Left lung (tissue), 10 donors: ENCODE measurements around the gene ZNF75A. TPM values are rescaled to one million over a fixed set of nuclear protein-coding genes. Genes with fewer than 3 reads are reported as not detected.

Experiments used
- ATAC-seq: fragments of 200-7000 bp; cut with Tn5 transposase; one replicate; pipeline ENCODE4 v1.9.1; 2020; ENCODE audit warnings: moderate library complexity
- DNase-seq, 4 donors: peaks; one replicate each; pipeline ENCODE4 v3.0.0-alpha.2; 2013 to 2020
- H3K27ac ChIP-seq, 2 donors: fragments of 200-600 bp; sonication (generic) in 1 of 2; one replicate each; pipeline versions ENCODE4 v1.5.0 to v1.8.0; 2020 to 2021
- H3K27me3 ChIP-seq, 2 donors: fragments of 200-600 bp; sonication (generic) in 1 of 2; one replicate each; pipeline versions ENCODE4 v1.5.0 to v1.8.0; 2020 to 2021
- H3K36me3 ChIP-seq, 2 donors: fragments of 200-600 bp; sonication (generic) in 1 of 2; one replicate each; pipeline versions ENCODE4 v1.5.0 to v1.8.0; 2020 to 2021
- H3K4me1 ChIP-seq, 2 donors: fragments of 200-600 bp; one replicate each; pipeline ENCODE4 v1.8.0; 2021
- H3K4me3 ChIP-seq, 2 donors: fragments of 200-600 bp; sonication (generic) in 1 of 2; one replicate each; pipeline versions ENCODE4 v1.5.0 to v1.8.0; 2020 to 2021; ENCODE audit warnings: mild to moderate bottlenecking in 1 of 2
- H3K9me3 ChIP-seq, 2 donors: fragments of 200-600 bp; sonication (generic) in 1 of 2; one replicate each; pipeline versions ENCODE4 v1.5.0 to v1.8.0; 2020 to 2021
- CTCF ChIP-seq, 2 donors: fragments of 200-600 bp; sonication (generic) in 1 of 2; IDR thresholded peaks; one replicate each; pipeline versions ENCODE4 v1.5.0 to v1.8.0; 2021; ENCODE audit warnings: antibody characterized with exemption in 2 of 2
- intact Hi-C, 2 donors: fragments of 100-400 bp; cut with DNase I; formaldehyde crosslinking; loops; one replicate each; pipeline versions ENCODE4 v1.11.2 to v1.14.2; 2022
- polyA plus RNA-seq, 6 donors: library from polyadenylated mRNA; unstranded; fragments of 120-200 nt; gene quantifications; one replicate each; pipeline ENCODE4 v1.2.1, GENCODE V29; 2013; ENCODE audit not compliant: insufficient read length in 6 of 6
- total RNA-seq, 2 donors: library from RNA; stranded (reverse); fragmentation: NEBNext Ultra II Directional; extraction: Animal tissue kit (Norgen Biotek cat#: 25700); gene quantifications; one replicate each; pipeline ENCODE4 v1.2.1, GENCODE V29; 2021
- donor health status: DM: no; HTN: yes; CAD: no.
- donor health status: DM: no; HTN: no; CAD: no.

ZNF75A gene
- total and polyA plus RNA-seq, 8 donors = 20.3 to 65.3 (median 52.3) TPM

- Histone ChIP-seq H3K4me1 (peaks cover 0 to under 1% of the 10 kb centered on the region in 2 donors), H3K36me3 (peaks cover 2 to 89% of the 10 kb centered on the region in 2 donors)
- intact Hi-C loops = no loop called here
Observed at GRCh38 chr16:3311496-3311895, 6.2 kb downstream of the ZNF75A start.

GRCh38 chr16:3317315-3317999, 12.2 kb downstream of the ZNF75A start:
- Histone ChIP-seq H3K4me3 (no peak overlapping the region), H3K27me3 (no peaks in the 10 kb centered on the region), H3K4me1 (no peaks in the 10 kb centered on the region), H3K27ac (no peak overlapping the region), H3K36me3 (peaks cover 0 to 67% of the 10 kb centered on the region in 2 donors), H3K9me3 (peaks cover 23 to 100% of the 10 kb centered on the region in 2 donors)
- TF ChIP-seq CTCF (IDR thresholded peaks at IDR 0.05) = no peak
- intact Hi-C loops = no loop called here
- no peak for DNase-seq
- no peak for ATAC-seq

More at GRCh38 chr16:3311496-3311895, 6.2 kb downstream of the ZNF75A start:
- no peak overlapping the region for H3K4me3 ChIP-seq
- no peak for TF ChIP-seq CTCF (IDR thresholded peaks at IDR 0.05)
- ATAC-seq (no peak), DNase-seq (no peak)
- H3K27me3 ChIP-seq = no peaks in the 10 kb centered on the region
- H3K27ac ChIP-seq = no peak overlapping the region
- peaks cover 14 to 100% of the 10 kb centered on the region in 2 donors for H3K9me3 ChIP-seq

- H3K4me1 ChIP-seq = no peaks in the 10 kb centered on the region
- H3K36me3 ChIP-seq = peaks cover 0 to 24% of the 10 kb centered on the region in 2 donors
- ATAC-seq (no peak), DNase-seq (no peak)
- peaks cover 11 to 92% of the 10 kb centered on the region in 2 donors for H3K9me3 ChIP-seq
- TF ChIP-seq CTCF (IDR thresholded peaks at IDR 0.05) = no peak
- H3K4me3 ChIP-seq = no peak overlapping the region
- intact Hi-C loops = no loop called here
- no peaks in the 10 kb centered on the region for H3K27me3 ChIP-seq
- H3K27ac ChIP-seq = no peak overlapping the region
Observed at GRCh38 chr16:3321816-3322215, 16.5 kb downstream of the ZNF75A start.

GRCh38 chr16:3327514-3327913, 22.2 kb downstream of the ZNF75A start:
- Histone ChIP-seq H3K36me3 (no peaks in the 10 kb centered on the region), H3K4me1 (no peaks in the 10 kb centered on the region), H3K9me3 (peaks cover 0 to 50% of the 10 kb centered on the region in 2 donors), H3K4me3 (no peak overlapping the region), H3K27ac (no peak overlapping the region), H3K27me3 (no peaks in the 10 kb centered on the region)
- no peak for DNase-seq
- no peak for TF ChIP-seq CTCF (IDR thresholded peaks at IDR 0.05)
- intact Hi-C loops = no loop called here
- ATAC-seq = no peak

GRCh38 chr16:3328104-3328503, 22.8 kb downstream of the ZNF75A start:
- no peak for ATAC-seq
- Histone ChIP-seq H3K36me3 (no peaks in the 10 kb centered on the region), H3K27me3 (no peaks in the 10 kb centered on the region), H3K4me3 (no peak overlapping the region), H3K27ac (no peak overlapping the region), H3K4me1 (no peaks in the 10 kb centered on the region), H3K9me3 (peaks cover 0 to 46% of the 10 kb centered on the region in 2 donors)
- no peak for DNase-seq
- intact Hi-C loops = no loop called here
- no peak for TF ChIP-seq CTCF (IDR thresholded peaks at IDR 0.05)
